K562 (cell line): Measurements from ENCODE around the gene GEMIN4.
"Not testable (repeated sequence)": the region's sequence is repeated elsewhere in the genome, so short reads cannot be mapped to it uniquely, and the experiment has no call there.

ENCODE experiments used
- AFF4 ChIP-seq: sonication (generic); formaldehyde crosslinking; IDR thresholded peaks from 2 replicates; pipeline ENCODE4 v1.8.0; 2023; ENCODE audit warnings: mild to moderate bottlenecking, missing genetic modification reagents
- POLR2A ChIP-seq: fragments of 450-650 bp; conservative IDR thresholded peaks from 2 replicates; pipeline ENCODE4 v1.6.1; 2016
- ZNF347 ChIP-seq: fragments of 450-650 bp; formaldehyde crosslinking; IDR thresholded peaks from 2 replicates; pipeline ENCODE4 v1.4.0; 2020; ENCODE audit warnings: low read depth, mild to moderate bottlenecking, moderate library complexity

GRCh38 chr17:790874-791247 lies 38.8 kb upstream of the GEMIN4 start:
- TF ChIP-seq ZNF347 (CRISPR knock-in tag); AFF4 (CRISPR knock-in tag); POLR2A: not testable (repeated sequence)
